ENCODE results near the gene CNST.
"Not testable (repeated sequence)": the region's sequence is repeated elsewhere in the genome, so short reads cannot be mapped to it uniquely, and the experiment has no call there.

The CNST gene

GRCh38 chr1:246550402-246550801 is 15.9 kb upstream of the CNST start:
- no peak overlapping the region for H3K4me3 ChIP-seq (ENCODE audit: low read depth, low read length)
- no peak for DNase-seq (ENCODE audit: low read depth)

- no peak overlapping the region for H3K4me3 ChIP-seq (ENCODE audit: low read depth, low read length)
- DNase-seq (ENCODE audit: low read depth) = no peak
These were observed 14.1 kb upstream of the CNST start for GRCh38 chr1:246552110-246552509.

- no peak overlapping the region for H3K4me3 ChIP-seq (ENCODE audit: low read depth, low read length)
- no peak for DNase-seq (ENCODE audit: low read depth)
These were observed 12.1 kb upstream of the CNST start for GRCh38 chr1:246554201-246554600.

DNA sequence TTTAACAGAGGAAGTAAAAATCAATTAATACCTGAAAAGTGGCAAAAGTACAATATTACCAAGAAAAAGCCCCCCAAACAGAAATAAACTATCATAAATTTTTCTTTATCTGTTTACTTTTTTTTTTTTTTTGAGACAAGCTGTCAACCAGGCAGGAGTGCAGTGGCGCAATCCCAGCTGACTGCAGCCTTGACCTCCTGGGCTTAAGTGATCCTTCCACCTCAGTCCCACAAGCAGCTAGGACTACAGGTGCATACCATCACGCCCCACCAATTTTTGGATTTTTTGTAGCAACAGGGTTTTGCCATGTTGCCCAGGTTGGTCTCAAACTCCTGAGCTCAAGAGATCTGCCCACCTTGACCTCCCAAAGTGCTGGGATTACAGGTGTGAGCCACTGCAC is 8.2 kb upstream of the CNST start:
- no peak overlapping the region for H3K4me3 ChIP-seq (ENCODE audit: low read depth, low read length)
- DNase-seq (ENCODE audit: low read depth) = no peak

- H3K4me3 ChIP-seq (ENCODE audit: low read depth, low read length) = no peak overlapping the region
- no peak for DNase-seq (ENCODE audit: low read depth)
These were observed 6.9 kb upstream of the CNST start for GRCh38 chr1:246559310-246559709.

DNA sequence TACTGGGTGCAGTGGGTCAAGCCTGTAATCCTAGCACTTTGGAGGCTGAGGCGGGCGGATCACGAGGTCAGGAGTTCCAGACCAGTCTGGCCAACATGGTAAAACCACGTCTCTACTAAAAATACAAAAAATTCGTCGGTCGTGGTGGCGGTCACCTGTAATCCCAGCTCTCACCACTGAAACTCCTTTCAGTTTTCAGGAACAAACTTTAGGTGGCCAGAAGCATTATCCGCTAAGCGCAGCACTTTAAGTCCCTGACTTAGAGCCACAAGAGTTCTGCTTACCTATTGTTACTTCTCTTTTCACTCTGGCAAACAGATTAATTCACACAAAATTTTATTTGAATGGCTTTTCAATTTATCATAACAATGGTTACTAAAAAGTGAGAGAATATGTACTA is 5.4 kb upstream of the CNST start:
- H3K4me3 ChIP-seq (ENCODE audit: low read depth, low read length); DNase-seq (ENCODE audit: low read depth): not testable (repeated sequence)

GRCh38 chr1:246564839-246565750 is 1.2 kb upstream of the CNST start:
- H3K4me3 ChIP-seq (ENCODE audit: low read depth, low read length) = peak overlapping the region; percentile 94
- no peak for DNase-seq (ENCODE audit: low read depth)

GRCh38 chr1:246565751-246566127 is 517 bp upstream of the CNST start:
- no peak for DNase-seq (ENCODE audit: low read depth)
- peak overlapping the region; percentile 94 for H3K4me3 ChIP-seq (ENCODE audit: low read depth, low read length)

- H3K4me3 ChIP-seq (ENCODE audit: low read depth, low read length) = peak overlapping the region; percentile 94
- no peak for DNase-seq (ENCODE audit: low read depth)
These were observed 773 bp downstream of the CNST start for GRCh38 chr1:246566813-246567645.

DNA sequence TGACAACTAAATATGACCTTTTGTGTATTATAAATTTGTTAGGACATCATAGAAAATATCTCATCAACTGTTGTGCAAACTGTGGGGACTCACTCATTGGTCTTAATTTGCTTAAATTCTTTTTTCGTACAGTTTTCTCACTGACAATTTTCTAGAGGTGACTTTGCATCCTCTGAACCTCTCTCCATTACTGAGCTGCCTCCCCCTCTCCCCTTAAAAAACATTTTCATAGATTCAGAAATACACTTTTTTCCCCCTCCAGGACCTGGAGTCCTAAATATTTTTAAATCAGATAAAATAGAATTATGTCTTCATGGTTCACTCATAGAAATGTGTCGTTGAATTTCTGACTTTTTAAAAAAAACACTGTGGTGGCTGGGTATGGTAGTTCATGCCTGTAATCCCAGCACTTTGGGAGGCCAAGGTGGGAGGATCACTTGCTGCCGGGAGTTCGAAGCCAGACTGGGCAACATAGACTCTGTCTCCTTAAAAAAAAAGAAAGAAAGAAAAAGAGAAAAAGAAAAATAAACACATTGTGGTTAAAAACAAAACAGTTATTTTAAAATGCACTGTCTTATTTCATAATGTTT is 1.5 kb downstream of the CNST start:
- no peak for DNase-seq (ENCODE audit: low read depth)
- H3K4me3 ChIP-seq (ENCODE audit: low read depth, low read length) = peak overlapping the region; percentile 94

DNA sequence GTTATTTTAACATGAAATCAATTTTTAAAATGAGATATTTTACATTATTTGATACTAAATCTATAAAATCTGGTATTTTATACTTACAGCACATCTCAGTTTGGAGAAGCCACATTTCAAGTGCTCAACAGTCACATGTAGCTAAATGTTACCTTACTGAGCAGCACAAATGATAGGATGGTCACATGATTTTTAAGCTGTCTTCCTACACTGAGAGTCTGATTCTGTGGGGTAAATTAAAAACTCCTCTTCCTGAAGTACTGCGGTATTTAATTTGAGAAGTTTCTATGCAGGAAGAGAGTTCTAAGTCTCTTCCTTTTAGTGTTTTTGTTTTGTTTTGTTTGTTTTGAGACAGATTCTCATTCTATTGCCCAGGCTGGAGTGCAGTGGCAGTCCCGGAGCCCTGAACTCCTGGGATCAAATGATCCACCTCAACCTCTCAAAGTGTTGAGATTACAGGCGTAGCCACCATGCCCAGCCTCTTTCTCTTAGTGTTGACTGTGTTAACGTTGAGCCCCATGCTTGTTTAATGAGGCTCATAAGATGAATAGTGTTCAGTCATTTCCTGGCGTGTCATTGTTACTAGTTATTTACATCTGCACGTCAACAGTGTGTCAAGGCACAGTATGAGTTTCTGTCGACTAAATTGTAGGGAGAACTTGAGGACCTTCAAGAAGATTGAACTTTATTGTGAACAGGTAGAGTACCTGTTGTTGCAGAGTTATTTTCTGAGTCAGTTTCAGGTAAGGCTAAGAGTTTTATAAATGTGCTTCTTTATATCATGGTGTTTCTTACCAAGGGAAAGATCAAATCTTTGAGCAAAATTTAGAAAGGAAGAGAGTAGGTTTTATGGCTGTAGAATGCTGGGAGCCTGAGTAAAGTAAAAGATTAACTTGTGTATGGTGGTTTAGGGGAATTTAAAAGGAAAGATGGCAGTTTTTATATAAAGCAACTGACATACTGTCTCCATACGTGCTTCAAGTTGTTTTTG is 3.3 kb downstream of the CNST start:
- H3K4me3 ChIP-seq (ENCODE audit: low read depth, low read length) = no peak overlapping the region
- no peak for DNase-seq (ENCODE audit: low read depth)

- DNase-seq (ENCODE audit: low read depth); H3K4me3 ChIP-seq (ENCODE audit: low read depth, low read length): not testable (repeated sequence)
These were observed 5.1 kb downstream of the CNST start for GRCh38 chr1:246571309-246571708.

GRCh38 chr1:246571953-246572352 is 5.7 kb downstream of the CNST start:
- DNase-seq (ENCODE audit: low read depth) = no peak
- H3K4me3 ChIP-seq (ENCODE audit: low read depth, low read length) = no peak overlapping the region

DNA sequence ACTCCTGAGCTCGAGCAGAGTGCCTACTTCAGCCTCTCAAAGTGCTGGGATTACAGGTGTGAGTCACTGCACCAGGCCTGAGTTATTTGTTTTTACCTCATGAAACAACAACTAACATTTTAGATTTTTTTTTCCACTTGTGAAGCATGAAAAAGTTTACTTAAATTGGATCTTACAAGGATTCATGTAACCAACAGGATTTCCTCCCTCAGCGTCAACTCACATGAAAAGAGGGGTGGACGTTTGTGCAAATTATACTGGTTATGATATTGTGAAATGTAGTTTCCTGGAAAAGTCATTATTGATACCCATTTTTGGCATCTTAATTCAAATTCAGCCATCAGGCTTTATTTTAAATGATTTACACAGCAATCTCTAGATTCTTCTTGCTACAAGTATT is 6.5 kb downstream of the CNST start:
- no peak for DNase-seq (ENCODE audit: low read depth)
- no peak overlapping the region for H3K4me3 ChIP-seq (ENCODE audit: low read depth, low read length)

DNA sequence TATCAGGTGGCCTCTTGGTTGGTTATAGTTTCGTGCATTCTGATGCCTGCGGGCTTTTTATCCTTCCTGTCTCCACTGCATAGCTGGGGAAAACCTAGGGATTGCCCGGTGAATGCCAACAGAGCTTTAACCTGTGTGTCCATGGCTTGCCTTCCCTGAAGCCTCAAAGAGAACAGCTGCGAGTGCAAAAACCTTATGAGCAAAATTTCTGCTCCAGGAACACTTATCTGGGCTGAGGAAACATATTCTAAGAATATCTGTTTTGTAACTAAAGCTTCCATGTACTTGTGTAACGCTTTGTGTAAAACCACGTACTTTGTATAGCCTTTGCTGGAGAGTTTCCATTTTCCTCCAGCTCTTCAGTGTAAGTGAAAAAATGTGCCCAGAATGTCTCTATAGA is 7.2 kb downstream of the CNST start:
- DNase-seq (ENCODE audit: low read depth) = no peak
- H3K4me3 ChIP-seq (ENCODE audit: low read depth, low read length) = no peak overlapping the region

GRCh38 chr1:246576709-246577032 is 10.4 kb downstream of the CNST start:
- no peak for DNase-seq (ENCODE audit: low read depth)
- H3K4me3 ChIP-seq (ENCODE audit: low read depth, low read length) = no peak overlapping the region

DNA sequence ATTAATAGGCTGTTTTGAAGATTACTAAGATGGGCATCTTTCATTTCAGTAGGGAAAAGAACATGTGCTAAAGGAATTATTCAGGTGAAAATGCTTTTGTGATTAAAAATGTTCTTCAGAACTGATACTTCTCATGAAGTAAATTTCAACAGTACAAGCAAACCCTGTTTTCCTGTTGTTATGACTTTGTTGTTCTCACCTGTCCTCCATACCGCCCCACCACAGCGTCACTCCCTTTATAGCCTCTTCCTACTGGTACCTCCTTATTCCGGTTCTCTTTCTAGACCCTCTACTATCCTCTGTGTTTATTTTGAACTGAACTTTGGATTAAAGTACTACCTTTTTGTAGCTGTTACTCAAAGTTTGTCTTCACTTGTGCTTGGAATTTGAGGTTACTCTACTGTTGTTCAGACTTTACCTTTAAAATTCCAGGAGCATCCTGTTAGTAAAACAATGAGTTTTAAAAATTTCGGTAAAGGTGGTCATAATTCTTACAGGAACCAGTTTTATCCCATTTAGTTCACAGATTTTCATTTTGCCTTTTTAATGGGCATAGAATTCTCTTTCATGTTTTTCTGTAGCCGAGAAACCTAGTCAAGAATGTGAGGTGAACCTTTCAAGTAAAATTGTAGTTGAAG is 10.9 kb downstream of the CNST start:
- no peak for DNase-seq (ENCODE audit: low read depth)
- H3K4me3 ChIP-seq (ENCODE audit: low read depth, low read length) = no peak overlapping the region

GRCh38 chr1:246577720-246578106 is 11.5 kb downstream of the CNST start:
- no peak for DNase-seq (ENCODE audit: low read depth)
- no peak overlapping the region for H3K4me3 ChIP-seq (ENCODE audit: low read depth, low read length)

DNA sequence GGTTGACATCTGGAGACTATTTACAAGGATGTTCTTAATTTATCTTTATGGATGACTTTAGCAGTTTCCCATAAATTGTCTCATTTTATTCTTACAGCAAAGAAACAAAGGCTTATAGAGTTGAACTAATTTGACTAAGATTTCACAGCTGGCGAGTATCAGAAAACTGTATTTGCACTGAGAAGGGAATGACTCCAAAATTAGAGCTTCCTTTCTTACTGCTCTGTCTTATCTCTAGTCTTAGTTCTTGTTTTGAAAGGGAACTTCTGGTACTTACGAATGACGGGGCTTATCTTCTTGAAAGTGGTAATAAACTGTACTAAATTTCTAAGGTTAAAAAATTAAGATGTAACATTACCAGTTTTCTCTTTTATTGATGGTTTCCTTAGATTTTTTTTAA is 13.6 kb downstream of the CNST start:
- H3K4me3 ChIP-seq (ENCODE audit: low read depth, low read length) = no peak overlapping the region
- no peak for DNase-seq (ENCODE audit: low read depth)

Data from skeletal muscle cell (primary cell).